ENCODE data around the gene ZNF518A. TPM values are rescaled to one million over a fixed set of nuclear protein-coding genes. Genes with fewer than 3 reads are reported as not detected.

ZNF518A gene
- total and polyA plus RNA-seq, 10 of the 15 experiments (the other 5 are each of a cell fraction or from before 2014, with no cell fraction given) = 3.7 to 24.4 (median 15.4) TPM

DNA sequence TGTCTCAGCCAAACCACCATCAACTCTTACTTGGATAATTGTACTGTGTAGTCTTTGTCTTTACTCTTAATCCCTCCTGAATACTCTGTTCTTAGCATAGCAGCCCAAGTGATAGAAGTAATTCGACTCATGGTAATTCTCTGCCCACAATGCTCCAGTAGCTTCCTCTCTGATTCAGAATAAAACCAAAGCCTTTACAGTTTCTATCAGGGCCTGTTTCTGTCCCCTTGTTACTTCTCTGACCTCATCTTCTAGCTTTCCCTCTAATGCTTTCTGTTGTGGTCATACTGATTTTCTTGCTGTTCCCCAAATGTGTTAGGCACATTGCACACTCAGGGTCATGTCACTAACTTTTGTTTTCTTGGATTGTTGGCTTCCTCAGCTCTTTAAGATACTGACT is 8.0 kb downstream of the ZNF518A start (continued):
- TF ChIP-seq CBX5 (IDR thresholded peaks at IDR 0.05; ENCODE audit: low read depth) (peak; percentile 39; the same call in 1 of the 2 replicates), NFIC (IDR thresholded peaks at IDR 0.05; ENCODE audit: low read depth, low read length) (peak; percentile 82; the same call in 1 of the 2 replicates), NR2C2 (IDR thresholded peaks at IDR 0.05; ENCODE audit: borderline replicate concordance, control insufficient read depth, insufficient read length, low read depth) (no peak), CREB1 (IDR thresholded peaks at IDR 0.05; ENCODE audit: low read depth) (peak; percentile 68), RUNX3 (IDR thresholded peaks at IDR 0.05; ENCODE audit: low read length) (peak; percentile 95), CBFB (IDR thresholded peaks at IDR 0.05; ENCODE audit: low read depth) (peak; percentile 53; the same call in 1 of the 2 replicates), ETV6 (conservative IDR thresholded peaks at IDR 0.05 in 1 of 2, IDR thresholded peaks at IDR 0.05 in 1 of 2; ENCODE audit: borderline replicate concordance in 1 of 2, low read depth in 1 of 2) (peak in 1 of 2 experiments; percentile 89; a peak in 2 of 4 replicates), IKZF2 (IDR thresholded peaks at IDR 0.05) (peak; percentile 43 to 63; a peak in 2 of 4 replicates), ATF7 (IDR thresholded peaks at IDR 0.05; ENCODE audit: low read depth) (peak; percentile 92), KLF5 (IDR thresholded peaks at IDR 0.05; ENCODE audit: partially characterized antibody) (no peak), JUNB (IDR thresholded peaks at IDR 0.05) (peak; percentile 87), ZSCAN29 (IDR thresholded peaks at IDR 0.05) (no peak), EP300 (IDR thresholded peaks at IDR 0.05; ENCODE audit: borderline replicate concordance in 1 of 2, control insufficient read depth in 1 of 2, low read depth in 2 of 2, low read length in 2 of 2) (peak in 1 of 2 experiments; percentile 51; a peak in 1 of 4 replicates)
- TF ChIP-seq, protein P1, sequence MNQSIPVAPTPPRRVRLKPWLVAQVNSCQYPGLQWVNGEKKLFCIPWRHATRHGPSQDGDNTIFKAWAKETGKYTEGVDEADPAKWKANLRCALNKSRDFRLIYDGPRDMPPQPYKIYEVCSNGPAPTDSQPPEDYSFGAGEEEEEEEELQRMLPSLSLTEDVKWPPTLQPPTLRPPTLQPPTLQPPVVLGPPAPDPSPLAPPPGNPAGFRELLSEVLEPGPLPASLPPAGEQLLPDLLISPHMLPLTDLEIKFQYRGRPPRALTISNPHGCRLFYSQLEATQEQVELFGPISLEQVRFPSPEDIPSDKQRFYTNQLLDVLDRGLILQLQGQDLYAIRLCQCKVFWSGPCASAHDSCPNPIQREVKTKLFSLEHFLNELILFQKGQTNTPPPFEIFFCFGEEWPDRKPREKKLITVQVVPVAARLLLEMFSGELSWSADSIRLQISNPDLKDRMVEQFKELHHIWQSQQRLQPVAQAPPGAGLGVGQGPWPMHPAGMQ (IDR thresholded peaks at IDR 0.05; ENCODE audit: borderline replicate concordance) = no peak

All from GM12878 (cell line).